Measurements from ENCODE around the gene NAALADL1. TPM values are rescaled to one million over a fixed set of nuclear protein-coding genes. Genes with fewer than 3 reads are reported as not detected.

The NAALADL1 gene
- total and polyA plus RNA-seq, 2 of the 4 experiments (the other 2 are of a cell fraction), result 3.8 to 5.8 TPM

DNA sequence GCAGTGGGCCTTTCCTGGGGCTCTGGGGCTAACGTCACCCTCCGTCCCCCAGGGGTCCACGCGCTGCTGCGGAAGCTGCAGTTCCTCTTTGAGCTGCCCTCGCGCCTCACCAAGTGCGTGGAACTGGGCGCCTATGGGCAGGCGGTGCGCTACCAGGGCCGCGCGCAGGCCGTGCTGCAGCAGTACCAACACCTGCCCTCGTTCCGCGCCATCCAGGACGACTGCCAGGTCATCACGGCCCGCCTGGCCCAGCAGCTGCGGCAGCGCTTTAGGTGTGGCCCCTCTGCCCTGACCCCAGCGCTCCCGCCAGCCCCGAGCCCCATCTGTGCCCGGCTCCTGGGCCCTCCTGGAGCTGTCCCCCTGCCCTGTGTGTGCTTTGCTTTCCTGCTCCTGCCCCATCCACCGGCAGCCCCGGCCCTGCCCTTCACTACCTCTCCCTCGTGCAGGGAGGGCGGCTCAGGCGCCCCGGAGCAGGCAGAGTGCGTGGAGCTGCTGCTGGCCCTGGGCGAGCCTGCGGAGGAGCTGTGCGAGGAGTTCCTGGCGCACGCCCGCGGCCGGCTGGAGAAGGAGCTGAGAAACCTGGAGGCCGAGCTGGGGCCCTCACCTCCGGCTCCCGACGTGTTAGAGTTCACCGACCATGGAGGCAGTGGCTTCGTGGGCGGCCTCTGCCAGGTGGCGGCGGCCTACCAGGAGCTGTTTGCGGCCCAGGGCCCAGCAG, 49.6 kb upstream of the NAALADL1 start (continued):
- TF ChIP-seq, protein P1, sequence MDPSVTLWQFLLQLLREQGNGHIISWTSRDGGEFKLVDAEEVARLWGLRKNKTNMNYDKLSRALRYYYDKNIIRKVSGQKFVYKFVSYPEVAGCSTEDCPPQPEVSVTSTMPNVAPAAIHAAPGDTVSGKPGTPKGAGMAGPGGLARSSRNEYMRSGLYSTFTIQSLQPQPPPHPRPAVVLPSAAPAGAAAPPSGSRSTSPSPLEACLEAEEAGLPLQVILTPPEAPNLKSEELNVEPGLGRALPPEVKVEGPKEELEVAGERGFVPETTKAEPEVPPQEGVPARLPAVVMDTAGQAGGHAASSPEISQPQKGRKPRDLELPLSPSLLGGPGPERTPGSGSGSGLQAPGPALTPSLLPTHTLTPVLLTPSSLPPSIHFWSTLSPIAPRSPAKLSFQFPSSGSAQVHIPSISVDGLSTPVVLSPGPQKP (IDR thresholded peaks at IDR 0.05; ENCODE audit: borderline replicate concordance, low read depth, low read length), result no peak
- no peak for TF ChIP-seq RCOR1 (IDR thresholded peaks at IDR 0.05; ENCODE audit: insufficient replicate concordance, low read length)
- TF ChIP-seq POLR2A (IDR thresholded peaks at IDR 0.05; ENCODE audit: low read depth, low read length), result no peak
- no peak for TF ChIP-seq FOS (IDR thresholded peaks at IDR 0.05; ENCODE audit: low read depth, low read length)
- TF ChIP-seq MXI1 (IDR thresholded peaks at IDR 0.05; ENCODE audit: borderline replicate concordance, low read depth, low read length), result no peak
- TF ChIP-seq NFE2L2 (IDR thresholded peaks at IDR 0.05; ENCODE audit: low read depth, low read length), result no peak
- TF ChIP-seq MAFK (IDR thresholded peaks at IDR 0.05; ENCODE audit: low read depth, low read length), result no peak
- no peak for TF ChIP-seq CHD1 (IDR thresholded peaks at IDR 0.05; ENCODE audit: low read depth, low read length)
